ENCODE data around the gene KCNJ5. TPM values are rescaled to one million over a fixed set of nuclear protein-coding genes. Genes with fewer than 3 reads are reported as not detected.

KCNJ5 gene
- 0.63 TPM for total RNA-seq

GRCh38 chr11:128890543-128891368 is at the start of gene KCNJ5:
KCNJ5 (plus strand) TSS chr11:128891356; CDS start chr11:128911274, 19,918 bp downstream.

GRCh38 chr11:128867277-128867676 is 23.9 kb upstream of the KCNJ5 start, which contains the start of gene KCNJ1:
KCNJ1 (minus strand) TSS chr11:128867296; CDS start chr11:128840243, 27,053 bp downstream.

GRCh38 chr11:128942817-128943427 is 51.8 kb downstream of the KCNJ5 start, which contains the start of gene TP53AIP1:
TP53AIP1 (minus strand) TSS chr11:128942871; CDS start chr11:128937818, 5,053 bp downstream.

Other genes starting within 250 kb of the KCNJ5 start
- gene FLI1, start 197.3 kb upstream of the KCNJ5 start, total RNA-seq: 5.6 TPM
- not detected for gene KCNJ1, start 24.1 kb upstream of the KCNJ5 start, total RNA-seq
- gene TP53AIP1, start 51.5 kb downstream of the KCNJ5 start, total RNA-seq: 0.94 TPM

Measured in parietal lobe (tissue), 1 donor.